OCI-LY7 (cell line): ENCODE measurements around the gene CCDC38.

ENCODE experiments used
- EZH2phosphoT487 ChIP-seq: fragments of 200-600 bp; sonication (generic); IDR thresholded peaks from 2 replicates; pipeline ENCODE4 v1.6.1; 2018; ENCODE audit warnings: low read depth, borderline replicate concordance, mild to moderate bottlenecking, mixed run types, antibody characterized with exemption, low read length, moderate library complexity, mixed read lengths
- TF ChIP-seq, protein P1 (sequence below): fragments of 200-600 bp; sonication (generic); conservative IDR thresholded peaks from 2 replicates; pipeline ENCODE4 v1.5.1; 2014; ENCODE audit warnings: mild to moderate bottlenecking, antibody characterized with exemption, low read length, moderate library complexity, mixed read lengths

- TF ChIP-seq, protein P1, sequence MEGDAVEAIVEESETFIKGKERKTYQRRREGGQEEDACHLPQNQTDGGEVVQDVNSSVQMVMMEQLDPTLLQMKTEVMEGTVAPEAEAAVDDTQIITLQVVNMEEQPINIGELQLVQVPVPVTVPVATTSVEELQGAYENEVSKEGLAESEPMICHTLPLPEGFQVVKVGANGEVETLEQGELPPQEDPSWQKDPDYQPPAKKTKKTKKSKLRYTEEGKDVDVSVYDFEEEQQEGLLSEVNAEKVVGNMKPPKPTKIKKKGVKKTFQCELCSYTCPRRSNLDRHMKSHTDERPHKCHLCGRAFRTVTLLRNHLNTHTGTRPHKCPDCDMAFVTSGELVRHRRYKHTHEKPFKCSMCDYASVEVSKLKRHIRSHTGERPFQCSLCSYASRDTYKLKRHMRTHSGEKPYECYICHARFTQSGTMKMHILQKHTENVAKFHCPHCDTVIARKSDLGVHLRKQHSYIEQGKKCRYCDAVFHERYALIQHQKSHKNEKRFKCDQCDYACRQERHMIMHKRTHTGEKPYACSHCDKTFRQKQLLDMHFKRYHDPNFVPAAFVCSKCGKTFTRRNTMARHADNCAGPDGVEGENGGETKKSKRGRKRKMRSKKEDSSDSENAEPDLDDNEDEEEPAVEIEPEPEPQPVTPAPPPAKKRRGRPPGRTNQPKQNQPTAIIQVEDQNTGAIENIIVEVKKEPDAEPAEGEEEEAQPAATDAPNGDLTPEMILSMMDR = no peak
- no peak for TF ChIP-seq EZH2phosphoT487
These were observed 23.3 kb downstream of the CCDC38 start for GRCh38 chr12:95919110-95919509.
